ENCODE measurements around the gene CST6.

- TF ChIP-seq CTCF (IDR thresholded peaks at IDR 0.05; ENCODE audit: low read length) (no peak), EZH2 (IDR thresholded peaks at IDR 0.05; ENCODE audit: borderline replicate concordance, low read length) (no peak)
Measured at GRCh38 chr11:66007201-66007634, 4.6 kb upstream of the CST6 start.

Measured in OCI-LY1 (cell line).